GM19397 (cell line): Measurements from ENCODE around the gene SPON2.
A peak's percentile ranks its signal among the peaks of the same experiment; 100 is the strongest.

Experiments used
- ATAC-seq: cut with Tn5 transposase; IDR thresholded peaks from one replicate; pipeline ENCODE4 v1.9.1; 2021; ENCODE audit warnings: mild to moderate bottlenecking, moderate library complexity; ENCODE audit not compliant: unreplicated experiment

Gene SPON2

GRCh38 chr4:1172971-1173757 is 781 bp upstream of the SPON2 start:
- no peak for ATAC-seq

GRCh38 chr4:1171311-1172227 is 814 bp downstream of the SPON2 start:
- no peak for ATAC-seq

GRCh38 chr4:1170976-1171310 is 1.4 kb downstream of the SPON2 start:
- no peak for ATAC-seq

DNA sequence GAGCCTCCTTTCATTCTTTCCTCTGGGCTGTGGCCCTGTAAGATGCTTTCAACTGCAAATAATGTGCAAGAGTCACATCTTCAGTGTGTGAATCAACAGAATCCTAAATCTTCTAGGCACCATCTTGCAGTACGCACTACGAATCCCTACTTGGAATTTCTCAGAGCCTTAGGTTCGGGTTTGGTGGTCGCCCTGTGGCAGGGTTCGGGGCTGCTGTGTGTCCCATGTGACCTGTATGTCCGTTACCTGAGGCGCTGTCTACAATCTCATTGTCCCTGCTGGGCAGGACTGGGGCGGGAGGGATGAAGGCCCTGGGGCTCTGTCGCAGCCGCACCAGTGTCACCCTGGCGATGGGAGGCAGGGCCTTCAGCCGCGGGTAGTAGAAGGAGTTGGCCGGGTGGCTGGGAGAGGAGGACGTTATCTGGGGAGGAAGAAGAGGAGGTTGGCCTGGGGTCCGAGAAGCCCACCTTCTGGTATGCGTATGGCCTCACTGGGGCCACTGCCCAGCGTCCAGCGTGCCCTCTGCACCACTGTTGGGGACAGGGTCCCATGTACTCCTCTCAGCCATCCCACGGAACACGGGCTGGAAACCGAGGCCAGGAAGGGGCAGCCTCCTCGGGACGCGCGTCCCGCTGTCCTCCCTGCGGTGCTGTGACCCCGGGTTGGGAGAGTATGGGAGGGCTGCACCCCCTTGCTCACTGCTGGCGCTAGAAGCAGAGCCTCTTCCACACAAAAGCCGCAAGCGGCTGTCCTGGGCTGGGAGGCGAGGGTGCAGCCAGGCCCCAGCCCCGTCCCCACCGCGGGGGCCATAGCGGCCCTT is 2.0 kb downstream of the SPON2 start:
- no peak for ATAC-seq

- no peak for ATAC-seq
These were observed 2.7 kb downstream of the SPON2 start for GRCh38 chr4:1169691-1170096.

DNA sequence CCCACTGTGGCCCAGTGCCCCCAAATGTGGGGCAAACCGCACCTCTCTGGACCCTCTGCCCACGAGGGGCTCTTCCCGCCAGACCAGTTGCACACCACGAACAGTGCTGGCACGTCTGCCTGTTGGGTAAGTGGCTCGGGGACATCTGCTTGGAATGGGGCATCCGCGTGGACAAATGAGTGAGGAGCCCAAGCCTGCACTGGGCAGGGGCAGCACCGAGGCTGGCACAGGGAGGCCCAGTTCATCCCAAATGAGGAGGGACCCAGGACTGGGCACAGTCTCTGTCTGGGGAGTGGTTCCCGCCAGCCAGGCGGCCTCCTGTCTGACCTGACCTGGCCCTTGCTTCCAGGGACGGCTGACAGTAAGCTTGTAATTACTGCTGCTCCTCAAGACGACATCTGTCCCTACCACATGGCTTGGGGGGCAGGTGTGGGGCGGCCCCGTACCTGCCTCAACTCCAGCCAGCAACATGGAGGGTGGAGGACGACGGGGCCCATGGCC is 3.2 kb downstream of the SPON2 start:
- no peak for ATAC-seq

GRCh38 chr4:1168191-1169101 is 3.9 kb downstream of the SPON2 start:
- no peak for ATAC-seq

- ATAC-seq, result peak; percentile 72
These were observed 5.0 kb downstream of the SPON2 start for GRCh38 chr4:1167244-1167949.

GRCh38 chr4:1166509-1167243 is 5.7 kb downstream of the SPON2 start:
- no peak for ATAC-seq

DNA sequence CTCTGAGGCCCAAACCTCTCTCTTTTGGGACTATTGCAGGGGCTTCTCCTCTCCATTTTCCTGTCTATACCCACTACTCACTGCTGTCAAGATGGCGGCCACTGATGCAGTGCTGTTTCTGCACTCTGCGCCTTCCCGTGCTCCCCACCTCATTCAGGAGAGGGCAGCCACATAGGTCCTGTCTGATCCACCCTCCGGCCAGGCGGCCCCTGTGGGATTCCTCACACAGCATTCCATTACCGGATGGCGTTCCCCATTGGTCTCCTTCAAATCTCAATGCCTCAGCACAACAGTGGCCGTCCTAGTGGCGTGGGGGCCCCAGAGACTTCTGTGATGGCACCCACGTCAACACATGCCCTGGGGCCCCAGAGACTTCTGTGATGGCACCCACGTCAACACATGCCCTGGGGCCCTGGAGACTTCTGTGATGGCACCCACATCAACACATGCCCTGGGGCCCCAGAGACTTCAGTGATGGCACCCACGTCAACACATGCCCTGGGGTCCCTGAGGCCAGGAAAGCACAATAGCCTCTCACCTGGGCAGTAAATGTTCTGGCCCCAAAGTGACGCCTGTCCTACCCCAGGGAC is 7.3 kb downstream of the SPON2 start:
- no peak for ATAC-seq

- ATAC-seq, result no peak
These were observed 7.9 kb downstream of the SPON2 start for GRCh38 chr4:1164444-1164843.

GRCh38 chr4:1164040-1164439 is 8.3 kb downstream of the SPON2 start:
- ATAC-seq, result no peak

DNA sequence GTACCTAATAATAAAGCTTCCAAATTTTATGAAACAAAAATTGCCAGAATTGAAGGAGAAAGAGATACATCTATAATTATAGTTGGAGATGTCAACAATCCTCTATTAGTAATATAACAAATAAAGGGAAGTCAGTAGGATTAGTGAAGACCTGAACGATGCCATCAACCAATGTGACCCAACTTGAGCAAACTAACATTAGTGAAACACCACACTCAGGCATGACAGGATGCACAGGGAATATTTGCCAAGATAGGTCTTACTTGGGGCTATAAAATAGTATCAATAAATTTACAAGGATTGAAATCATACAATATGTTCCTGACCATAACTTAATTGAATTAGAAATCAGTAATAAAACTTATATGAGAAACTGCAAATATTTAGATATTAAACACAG is 12.0 kb downstream of the SPON2 start:
- no peak for ATAC-seq

GRCh38 chr4:1156069-1156468 is 16.3 kb downstream of the SPON2 start:
- ATAC-seq, result no peak

GRCh38 chr4:1155314-1155713 is 17.1 kb downstream of the SPON2 start:
- ATAC-seq, result no peak

- ATAC-seq, result no peak
These were observed 17.7 kb downstream of the SPON2 start for GRCh38 chr4:1154523-1155182.

GRCh38 chr4:1154126-1154522 is 18.3 kb downstream of the SPON2 start:
- ATAC-seq, result no peak

- no peak for ATAC-seq
These were observed 18.8 kb downstream of the SPON2 start for GRCh38 chr4:1153567-1154090.
